Transverse colon (tissue), 4 donors: ENCODE results near the gene FLT1. TPM values are rescaled to one million over a fixed set of nuclear protein-coding genes. Genes with fewer than 3 reads are reported as not detected.

ENCODE experiments used
- DNase-seq: peaks from one replicate; pipeline ENCODE4 v3.0.0-alpha.2; 2019
- H3K27ac ChIP-seq, 4 donors: fragments of 200-600 bp; sonication (generic); 2 replicates each; pipeline ENCODE4 v1.5.1; 2016 to 2018; ENCODE audit warnings: inconsistent platforms in 4 of 4
- H3K27me3 ChIP-seq: fragments of 200-600 bp; sonication (generic); 2 replicates; pipeline ENCODE4 v1.5.1; 2017; ENCODE audit warnings: inconsistent platforms
- H3K36me3 ChIP-seq, 4 donors: fragments of 200-600 bp; sonication (generic); 2 replicates each; pipeline ENCODE4 v1.5.1; 2017 to 2019; ENCODE audit warnings: inconsistent platforms in 4 of 4
- H3K4me1 ChIP-seq, 4 donors: fragments of 200-600 bp; sonication (generic); 2 replicates each; pipeline ENCODE4 v1.5.1; 2017 to 2020; ENCODE audit warnings: inconsistent platforms in 4 of 4
- H3K4me3 ChIP-seq, 4 donors: fragments of 200-600 bp; sonication (generic); 1 replicate in 1 of 4; 2 replicates in 3 of 4; pipeline versions ENCODE4 v1.5.1 to v1.6.1; 2017 to 2019; ENCODE audit warnings: inconsistent platforms in 4 of 4
- H3K9me3 ChIP-seq, 2 donors: fragments of 200-600 bp; sonication (generic); 2 replicates each; pipeline ENCODE4 v1.5.1; 2017 to 2019; ENCODE audit warnings: inconsistent platforms in 2 of 2
- CTCF ChIP-seq, 5 experiments: fragments of 200-600 bp in 3 of 5; fragments of 450-650 bp in 2 of 5; sonication (generic) in 3 of 5; IDR thresholded peaks; 1 replicate in 2 of 5; 2 replicates in 3 of 5; pipeline ENCODE4 v1.5.1; 2016 to 2017; ENCODE audit warnings: antibody characterized with exemption in 5 of 5, inconsistent platforms in 3 of 5, mild to moderate bottlenecking in 2 of 5, moderate library complexity in 1 of 5
- EP300 ChIP-seq: sonication (generic); formaldehyde crosslinking; IDR thresholded peaks from one replicate; pipeline ENCODE4 v1.6.1; 2017; ENCODE audit warnings: antibody characterized with exemption, low read depth
- POLR2A ChIP-seq: fragments of 450-650 bp; IDR thresholded peaks from one replicate; pipeline ENCODE4 v1.6.1; 2016; ENCODE audit warnings: antibody characterized with exemption, mild to moderate bottlenecking, moderate library complexity
- POLR2AphosphoS5 ChIP-seq, 3 donors: sonication (generic); formaldehyde crosslinking; IDR thresholded peaks; one replicate each; pipeline ENCODE4 v1.6.1; 2016; ENCODE audit warnings: antibody characterized with exemption in 3 of 3
- WGBS, 2 donors: methylation state at CpG; one replicate each; pipeline ENCODE4 v1.1.5; 2018; ENCODE audit warnings: low coverage in 1 of 2; 5-methylcytosine and 5-hydroxymethylcytosine counted together
- in situ Hi-C, 4 donors: fragments of 200-750 bp; cut with MboI; loops; one replicate each; pipeline versions ENCODE4 v1.15.0 to v1.15.1; 2017; ENCODE audit warnings: low sequenced_read_pairs in 3 of 4, low pct_ligation_motif_present in 1 of 4, low pct_unique_long_range_greater_than_20kb in 1 of 4
- intact Hi-C: fragments of 100-400 bp; cut with DNase I; formaldehyde crosslinking; loops from one replicate; pipeline ENCODE4 v1.15.1; 2023; ENCODE audit warnings: low total_unique reads
- total RNA-seq, 4 donors: library from RNA; depleted of rRNA; stranded (reverse); fragments of >200 nt; gene quantifications; one replicate each; pipeline ENCODE4 v1.1.0, GENCODE V29; 2016

FLT1 gene
- total RNA-seq, 4 donors from 2014 or later, result 2.6 to 8.4 (median 3.5) TPM

- 51 to 58% methylated on average over 4 of the region's 4 CpGs for WGBS, 2 donors
- no peak for TF ChIP-seq POLR2A
- TF ChIP-seq CTCF (IDR thresholded peaks at IDR 0.05), result no peak
- TF ChIP-seq EP300, result no peak
- TF ChIP-seq POLR2AphosphoS5 (IDR thresholded peaks at IDR 0.05), result no peak
- DNase-seq, result no peak
- Histone ChIP-seq H3K4me1 (peaks cover 0 to 12% (median 3%) of the 10 kb centered on the region in 4 donors), H3K27me3 (peaks cover 4% of the 10 kb centered on the region), H3K9me3 (no peaks in the 10 kb centered on the region), H3K36me3 (no peaks in the 10 kb centered on the region), H3K4me3 (no peak overlapping the region), H3K27ac (no peak overlapping the region)
- intact Hi-C loops, result no loop called here
- in situ Hi-C loops, result loop anchor here in 2 of 4 donors (25.0 kb wide), 2 partner anchors 300 to 450 kb away; no protein-coding TSS in a partner anchor
Observed at GRCh38 chr13:28337166-28338005, 157.5 kb downstream of the FLT1 start.

GRCh38 chr13:28336193-28336657, 158.7 kb downstream of the FLT1 start:
- peaks cover 4% of the 10 kb centered on the region for H3K27me3 ChIP-seq
- no peak overlapping the region for H3K4me3 ChIP-seq
- DNase-seq, result no peak
- TF ChIP-seq POLR2A (no peak), POLR2AphosphoS5 (IDR thresholded peaks at IDR 0.05) (peak in 1 of 3 donors; percentile 45)
- no peaks in the 10 kb centered on the region for H3K9me3 ChIP-seq
- no peak overlapping the region for H3K27ac ChIP-seq
- H3K4me1 ChIP-seq, result peaks cover 0 to 12% (median 3%) of the 10 kb centered on the region in 4 donors
- intact Hi-C loops (no loop called here), in situ Hi-C loops (loop anchor here in 2 of 4 donors (25.0 kb wide), 2 partner anchors 301 to 451 kb away; no protein-coding TSS in a partner anchor)
- 63% methylated on average over 3 of the region's 3 CpGs; no CpG with 5 or more reads in 1 of the 2 donors for WGBS, 2 donors
- H3K36me3 ChIP-seq, result no peaks in the 10 kb centered on the region

GRCh38 chr13:28333204-28333881, 161.6 kb downstream of the FLT1 start:
- TF ChIP-seq POLR2AphosphoS5 (IDR thresholded peaks at IDR 0.05) (no peak), CTCF (IDR thresholded peaks at IDR 0.05) (no peak)
- no peaks in the 10 kb centered on the region for H3K36me3 ChIP-seq
- H3K27ac ChIP-seq, result no peak overlapping the region
- H3K4me3 ChIP-seq, result no peak overlapping the region
- WGBS, 2 donors, result 80% methylated on average over 2 of the region's 2 CpGs; no CpG with 5 or more reads in 1 of the 2 donors
- no peaks in the 10 kb centered on the region for H3K9me3 ChIP-seq
- no peak for DNase-seq
- in situ Hi-C loops, result loop anchor here in 2 of 4 donors (25.0 kb wide), 2 partner anchors 304 to 454 kb away; no protein-coding TSS in a partner anchor
- H3K4me1 ChIP-seq, result peaks cover 0 to 12% (median 3%) of the 10 kb centered on the region in 4 donors
- H3K27me3 ChIP-seq, result peaks cover 4% of the 10 kb centered on the region
- intact Hi-C loops, result no loop called here

GRCh38 chr13:28329395-28330158, 165.4 kb downstream of the FLT1 start:
- H3K36me3 ChIP-seq, result no peaks in the 10 kb centered on the region
- in situ Hi-C loops (loop anchor here (10.0 to 25.0 kb wide), 4 partner anchors 305 to 465 kb away; no protein-coding TSS in a partner anchor), intact Hi-C loops (loop anchor here (10.0 kb wide), 1 partner anchor 305 kb away; no protein-coding TSS in a partner anchor)
- H3K27me3 ChIP-seq, result no peaks in the 10 kb centered on the region
- H3K4me3 ChIP-seq, result no peak overlapping the region
- no peak for TF ChIP-seq CTCF (IDR thresholded peaks at IDR 0.05)
- TF ChIP-seq POLR2AphosphoS5 (IDR thresholded peaks at IDR 0.05), result no peak
- TF ChIP-seq POLR2A, result no peak
- no peak for TF ChIP-seq EP300
- no peaks in the 10 kb centered on the region for H3K9me3 ChIP-seq
- DNase-seq, result no peak
- H3K27ac ChIP-seq, result no peak overlapping the region
- H3K4me1 ChIP-seq, result no peaks in the 10 kb centered on the region
- 62 to 80% methylated on average over 7 to 17 of the region's 17 CpGs for WGBS, 2 donors
